DMS53 treated with DMSO at 0.1 percent for 48 hours (cell line): ENCODE results near the gene CSRP1.
"Not testable (repeated sequence)": the region's sequence is repeated elsewhere in the genome, so short reads cannot be mapped to it uniquely, and the experiment has no call there.

Source experiments
- DNase-seq: peaks from one replicate; lab custom pipeline; 2025; ENCODE audit not compliant: unreplicated experiment; lab: John Stamatoyannopoulos, UW

CSRP1 gene

DNA sequence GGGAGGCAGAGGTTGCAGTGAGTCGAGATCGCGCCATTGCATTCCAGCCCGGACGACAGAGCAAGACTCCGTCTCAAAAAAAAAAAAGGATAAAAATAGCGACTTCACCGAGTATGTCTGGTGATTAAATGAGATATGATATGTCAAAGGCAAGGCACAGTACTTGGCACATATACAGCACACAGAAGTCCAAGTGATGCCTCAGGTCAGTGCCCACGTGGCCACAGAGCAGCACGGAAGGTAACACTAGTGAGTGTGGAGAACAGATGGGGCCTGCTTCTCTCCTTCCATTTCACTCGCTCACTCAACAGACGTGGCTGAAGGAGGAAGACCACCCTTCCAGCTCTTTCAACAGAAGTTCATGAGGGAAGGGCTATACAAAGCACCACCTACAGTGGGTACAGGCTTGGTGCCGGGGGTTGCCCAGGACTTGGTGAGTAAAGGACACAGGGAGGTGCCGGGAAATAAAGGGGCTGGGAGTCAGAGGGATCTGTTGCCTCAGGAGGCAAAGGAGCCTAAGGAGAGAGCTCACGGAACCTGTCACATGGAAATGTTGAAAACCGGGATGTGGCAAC lies 8.9 kb downstream of the CSRP1 start:
- DNase-seq = no peak

DNA sequence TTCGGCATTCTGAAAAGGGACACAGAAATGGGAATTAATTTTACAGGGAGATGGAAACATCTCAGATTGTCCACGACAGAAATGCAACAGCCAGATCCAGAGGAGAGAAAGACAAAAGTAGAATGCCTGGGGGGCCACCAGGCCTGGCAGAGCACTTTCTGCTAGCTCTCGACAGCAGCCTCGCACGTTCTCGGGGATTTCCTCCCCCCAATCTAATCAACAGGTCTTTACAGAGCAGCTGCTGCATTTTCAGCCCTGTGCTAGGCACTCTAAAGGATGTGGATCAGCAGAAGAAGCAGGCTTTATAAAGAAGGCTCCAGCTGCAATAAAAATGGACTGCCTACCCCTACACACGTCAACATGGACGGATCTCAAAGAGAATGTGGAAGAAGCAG lies 10.6 kb downstream of the CSRP1 start:
- DNase-seq = no peak

DNA sequence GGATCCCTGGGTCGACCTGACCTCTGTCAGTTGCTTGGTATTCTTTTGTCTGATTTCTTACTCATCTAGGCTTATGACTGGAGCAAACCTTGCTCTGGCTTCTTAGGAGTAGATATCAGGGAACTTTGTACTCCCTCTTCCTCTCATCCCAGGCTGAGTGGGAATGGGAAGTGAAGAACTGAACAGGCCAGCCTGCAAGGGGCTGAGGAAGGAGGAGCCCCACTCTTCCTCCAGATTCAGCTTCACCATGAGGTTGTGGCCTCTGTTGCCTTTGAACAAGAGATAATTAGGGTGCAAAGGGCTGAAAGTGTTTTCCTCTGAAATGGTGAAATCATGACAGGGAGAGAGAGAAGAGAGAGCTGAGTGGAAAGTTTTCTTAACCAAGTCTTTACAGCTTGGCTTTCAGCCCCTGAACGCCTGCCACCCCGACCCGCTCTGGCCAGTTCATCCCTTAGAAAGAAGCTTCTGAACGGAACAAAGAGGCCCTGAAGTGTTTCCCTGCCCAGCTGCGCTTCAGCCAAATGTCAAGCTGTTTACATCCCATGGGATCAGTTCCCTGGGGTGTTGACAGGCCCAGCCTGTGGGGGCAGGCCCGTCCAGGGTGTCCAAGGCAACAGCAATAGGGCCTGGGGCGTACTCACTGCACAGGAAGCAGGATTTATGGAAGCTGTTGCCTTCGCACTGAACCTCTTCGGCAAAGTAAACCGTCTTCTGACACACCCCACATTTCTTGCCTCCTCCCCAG lies 11.2 kb downstream of the CSRP1 start:
- no peak for DNase-seq

DNA sequence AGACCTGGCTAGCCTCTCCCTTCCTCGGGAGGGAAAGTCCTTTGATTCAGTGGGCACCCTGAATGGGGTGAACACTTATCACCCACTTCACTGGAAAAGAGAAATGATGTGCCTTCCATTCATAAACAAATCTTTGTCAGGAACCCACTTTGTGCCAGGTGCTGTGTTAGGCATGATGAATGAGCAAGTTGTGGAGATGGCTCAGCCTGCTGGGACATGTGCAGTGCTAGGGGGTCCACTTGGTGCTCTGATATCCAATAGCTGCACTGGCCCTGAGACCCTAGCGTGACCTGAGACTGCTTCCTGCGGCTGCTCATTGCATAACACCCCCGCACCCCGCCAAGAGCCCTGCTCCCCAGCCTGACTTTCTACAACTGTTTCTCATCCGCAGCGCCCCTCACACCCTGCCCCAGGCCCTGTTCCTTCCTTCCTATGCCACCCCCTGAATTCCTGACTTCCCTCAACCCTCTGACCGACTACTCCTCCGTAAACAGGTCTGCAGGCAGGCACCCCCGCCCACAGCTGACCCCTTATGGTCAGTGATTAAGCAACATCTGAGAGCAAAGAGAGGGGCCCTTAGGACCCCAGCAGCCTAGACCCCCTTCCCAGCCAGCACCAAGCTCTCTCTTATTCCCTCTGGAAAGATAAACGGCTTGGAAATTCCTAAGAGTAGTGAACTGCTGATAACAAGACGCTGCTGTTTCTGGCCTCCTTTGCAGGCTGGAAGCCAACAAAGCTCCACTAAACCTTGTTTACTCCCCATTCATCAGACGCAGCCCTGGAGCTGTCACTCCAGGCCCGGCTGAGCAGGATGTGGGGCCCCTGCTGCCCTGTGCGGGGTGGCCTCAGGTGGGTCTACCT lies 12.9 kb downstream of the CSRP1 start:
- DNase-seq = no peak

DNA sequence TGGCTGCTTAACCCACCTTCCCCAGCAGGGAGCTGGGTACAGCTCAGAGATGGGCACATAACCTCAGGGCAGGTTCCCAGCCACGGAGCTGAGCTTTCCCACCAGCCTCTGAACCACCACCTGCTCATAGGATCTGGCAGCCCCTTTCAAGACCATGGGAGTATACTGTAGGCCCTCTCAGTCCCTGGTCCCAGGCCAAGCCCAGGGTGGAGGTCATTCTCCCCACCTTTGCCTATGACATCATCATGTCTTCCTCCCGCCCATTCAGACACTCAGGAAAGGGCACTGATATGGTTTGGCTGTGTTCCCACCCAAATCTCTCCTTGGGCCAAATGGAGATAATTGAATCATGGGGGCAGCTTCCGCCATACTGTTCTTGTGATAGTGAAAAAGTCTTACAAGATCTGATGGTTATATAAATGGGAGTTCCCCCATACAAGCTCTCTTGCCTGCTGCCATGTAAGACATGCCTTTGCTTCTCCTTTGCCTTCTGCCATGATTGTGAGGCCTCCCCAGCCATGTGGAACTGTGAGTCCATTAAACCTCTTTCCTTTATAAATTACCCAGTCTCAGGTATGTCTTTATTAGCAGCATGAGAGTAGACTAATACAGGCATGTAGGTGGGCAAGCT lies 13.8 kb downstream of the CSRP1 start:
- not testable (repeated sequence) for DNase-seq

DNA sequence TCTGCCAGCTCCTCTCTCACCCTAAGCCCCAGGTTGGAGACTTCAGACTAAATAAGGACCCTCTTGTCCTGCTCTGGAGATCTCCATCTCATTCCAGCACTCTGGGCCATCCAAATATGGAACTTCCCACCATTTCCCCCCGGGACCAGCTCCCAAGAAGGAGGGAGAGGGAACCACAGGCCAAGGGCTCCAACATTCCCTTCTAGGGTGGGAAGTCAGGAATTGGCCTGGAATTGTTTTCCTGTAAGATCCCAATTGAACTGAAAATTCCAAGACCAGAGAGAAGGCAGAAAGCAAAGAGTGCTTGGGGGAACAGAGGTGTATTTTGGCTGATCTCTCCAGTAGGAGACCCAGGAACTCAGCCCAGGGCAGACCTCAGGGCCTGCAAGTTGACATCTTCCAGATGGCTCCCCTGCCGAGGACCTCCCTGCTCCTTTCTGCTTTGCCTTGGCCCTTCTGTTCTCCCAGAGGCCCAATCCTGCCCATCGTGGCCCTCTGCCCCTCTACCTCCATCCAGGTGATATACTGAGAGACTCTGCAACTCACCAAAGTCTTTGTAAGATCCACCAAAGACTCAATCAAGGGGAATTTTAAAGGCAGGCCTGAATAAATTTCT lies 14.9 kb downstream of the CSRP1 start:
- no peak for DNase-seq

DNA sequence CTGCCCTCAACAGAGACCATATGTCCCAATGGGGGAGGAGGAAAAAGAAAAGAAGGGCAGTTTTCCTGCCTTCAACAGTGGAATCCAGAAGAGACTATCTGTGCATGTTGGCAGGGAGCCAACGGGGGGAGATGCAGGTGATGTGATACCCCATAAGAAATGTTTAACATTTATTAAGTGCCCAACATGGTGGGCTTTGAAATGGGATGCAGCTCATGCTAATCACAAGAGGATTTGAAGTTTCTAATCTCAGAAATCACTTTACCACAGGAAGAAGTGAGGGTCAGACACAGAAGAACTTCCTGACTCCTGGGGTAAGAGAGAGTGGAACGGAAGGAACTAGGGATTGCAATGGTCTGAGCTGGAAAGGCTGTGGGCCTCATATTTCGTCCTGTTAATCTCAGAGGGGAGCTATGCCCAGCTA lies 16.2 kb downstream of the CSRP1 start:
- DNase-seq = no peak

DNA sequence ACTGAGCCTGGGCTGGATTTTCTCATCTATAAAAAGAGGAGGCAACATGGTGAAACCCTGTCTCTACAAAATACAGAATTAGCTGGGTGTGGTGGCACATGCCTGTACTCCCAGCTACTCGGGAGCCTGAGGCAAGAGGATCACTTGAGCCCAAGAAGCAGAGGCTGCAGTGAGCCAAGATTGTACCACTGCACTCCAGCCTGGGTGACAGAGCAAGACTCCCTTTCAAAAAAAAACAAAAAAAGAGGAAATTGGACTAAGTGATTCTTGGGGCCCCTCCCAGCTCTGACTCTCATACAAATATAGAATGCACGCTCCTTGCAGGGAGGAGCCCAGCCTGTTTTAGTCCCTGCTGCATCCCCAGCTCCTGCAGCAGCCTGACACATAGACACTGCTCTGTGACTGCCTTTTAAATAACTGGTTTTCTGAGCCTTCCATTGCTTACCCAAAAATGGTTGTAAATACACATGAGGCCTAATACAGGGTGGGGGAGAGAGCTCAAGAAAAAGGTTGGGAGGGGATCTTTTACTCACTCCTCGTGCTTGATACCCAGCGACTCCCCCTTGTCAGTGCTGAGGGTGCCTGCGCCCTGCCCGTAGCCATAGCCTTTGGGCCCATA lies 17.2 kb downstream of the CSRP1 start:
- no peak for DNase-seq

DNA sequence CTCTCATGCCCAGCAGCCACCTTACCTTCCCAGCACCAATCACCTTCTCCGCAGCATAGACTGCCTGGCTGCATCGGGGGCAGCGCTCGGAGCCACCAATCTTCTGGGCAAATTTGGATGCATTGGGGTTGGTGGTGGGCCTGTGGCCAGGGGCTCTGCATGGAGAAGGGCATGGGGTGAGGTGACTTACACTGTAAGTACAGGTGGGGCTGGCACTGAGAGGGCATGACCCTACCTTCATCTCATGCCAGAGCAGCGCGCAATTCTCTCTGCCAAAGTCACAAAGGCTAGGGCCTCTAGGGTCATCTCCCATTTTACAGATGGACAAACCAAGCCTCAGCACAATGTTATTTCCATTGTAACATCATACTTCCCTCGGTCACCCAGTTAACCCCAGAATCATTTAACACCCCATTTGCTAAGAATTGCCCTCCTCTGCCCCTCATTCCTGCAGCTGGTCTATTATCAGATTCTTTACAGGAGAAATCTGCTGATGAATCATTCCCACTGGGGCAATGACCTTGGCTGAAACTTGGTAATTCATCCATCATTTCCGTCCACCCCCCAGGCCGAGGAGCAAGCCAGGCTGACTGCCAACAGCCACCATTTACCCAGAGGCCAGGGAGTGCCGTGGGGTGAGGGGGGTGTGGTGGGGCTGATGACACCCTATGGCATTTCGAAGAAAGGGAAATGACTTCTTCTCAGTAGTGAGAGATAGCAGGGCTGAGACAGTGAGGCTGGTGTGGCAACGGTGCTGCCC lies 17.9 kb downstream of the CSRP1 start:
- no peak for DNase-seq

DNA sequence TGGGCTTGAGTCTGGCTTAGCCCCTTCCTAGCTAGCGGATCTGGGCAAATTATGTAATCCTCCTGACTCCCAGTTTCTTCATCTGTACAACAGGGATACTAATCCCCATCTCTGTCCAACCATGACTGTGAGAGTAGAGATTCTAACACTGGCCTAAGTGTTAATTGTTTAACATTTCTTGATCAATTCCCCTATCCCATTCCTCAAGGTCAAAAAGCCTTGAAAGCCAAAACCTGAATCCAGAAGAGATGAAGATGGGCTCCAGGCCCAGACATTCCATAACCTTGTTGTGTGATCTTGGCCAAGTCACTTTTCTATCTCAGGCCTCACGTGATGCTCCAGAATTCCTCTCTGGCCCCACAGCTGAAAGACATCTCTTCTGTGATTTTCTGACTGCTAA lies 19.2 kb downstream of the CSRP1 start:
- no peak for DNase-seq

DNA sequence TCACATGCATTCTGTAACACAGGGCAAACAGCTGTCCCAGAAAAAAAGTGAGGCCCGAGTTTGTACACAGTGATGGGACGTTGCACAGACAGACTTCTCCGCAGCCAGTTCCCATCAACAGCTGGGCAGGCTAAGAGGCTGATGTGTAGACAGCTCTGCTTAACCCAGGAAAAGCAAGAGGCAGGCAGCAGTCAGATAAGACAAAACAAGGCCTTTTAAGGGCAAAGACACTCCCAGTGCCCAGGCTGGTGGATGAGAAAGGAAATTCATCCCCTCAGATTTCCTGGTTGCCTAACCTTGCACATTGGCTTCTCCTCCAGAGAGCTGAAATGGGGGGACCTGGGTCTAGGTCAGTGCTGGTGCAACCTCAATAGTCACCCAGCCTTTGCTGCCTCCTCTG lies 20.7 kb downstream of the CSRP1 start:
- DNase-seq = no peak

DNA sequence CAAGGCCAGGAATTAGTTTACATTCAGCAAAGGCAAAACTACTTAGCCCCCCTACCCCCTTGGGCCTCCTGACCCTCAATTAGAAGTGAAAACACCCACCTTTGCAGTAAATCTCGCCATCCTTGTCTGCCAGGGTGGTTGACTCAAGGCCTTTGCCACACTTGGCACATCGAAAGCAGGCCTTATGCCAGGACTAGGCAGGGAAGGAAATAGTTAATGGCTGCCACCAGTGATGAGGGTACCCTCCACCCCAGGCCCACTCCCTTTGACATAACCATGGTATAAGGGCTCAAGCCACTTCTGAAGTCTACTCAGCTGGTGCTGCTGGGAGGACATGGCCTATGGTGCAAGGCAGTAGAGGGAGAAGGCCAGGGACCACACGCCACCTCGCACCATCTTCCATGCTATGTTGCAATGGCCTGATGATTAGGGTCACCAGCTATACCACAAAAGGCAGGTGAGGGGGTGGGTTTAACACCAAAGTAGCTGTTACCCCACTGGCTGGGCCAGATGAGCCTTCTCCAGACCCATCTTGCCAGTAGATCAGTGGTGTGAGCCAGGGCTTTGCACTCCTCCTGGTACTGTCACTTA lies 21.6 kb downstream of the CSRP1 start:
- no peak for DNase-seq

DNA sequence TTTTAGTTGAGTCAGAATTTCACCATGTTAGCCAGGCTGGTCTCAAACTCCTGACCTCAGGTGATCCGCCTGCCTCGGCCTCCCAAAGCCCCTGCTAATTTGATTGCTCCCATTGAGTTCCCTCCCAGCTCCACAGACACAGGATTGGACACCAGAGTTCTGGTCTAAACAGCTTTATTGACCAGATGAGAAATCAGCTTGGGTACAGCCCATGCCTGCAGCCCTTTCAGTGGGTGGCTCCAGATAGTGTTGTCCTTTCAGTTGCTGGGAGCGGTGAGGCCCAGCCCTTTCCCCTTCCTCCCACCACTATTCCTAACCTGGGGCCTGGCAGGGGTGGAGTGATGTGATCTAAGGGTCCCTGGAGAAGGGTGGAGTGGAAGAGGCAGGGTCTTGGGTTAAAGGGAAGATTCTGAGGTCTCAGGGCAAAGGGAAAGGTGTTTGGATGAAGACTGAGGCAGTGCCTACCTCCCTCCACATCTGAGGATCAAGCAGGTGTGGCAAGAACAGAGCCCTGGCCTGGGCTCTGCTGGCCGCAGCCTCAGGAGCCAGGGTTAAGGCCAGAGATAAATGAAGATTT lies 23.5 kb downstream of the CSRP1 start:
- no peak for DNase-seq

DNA sequence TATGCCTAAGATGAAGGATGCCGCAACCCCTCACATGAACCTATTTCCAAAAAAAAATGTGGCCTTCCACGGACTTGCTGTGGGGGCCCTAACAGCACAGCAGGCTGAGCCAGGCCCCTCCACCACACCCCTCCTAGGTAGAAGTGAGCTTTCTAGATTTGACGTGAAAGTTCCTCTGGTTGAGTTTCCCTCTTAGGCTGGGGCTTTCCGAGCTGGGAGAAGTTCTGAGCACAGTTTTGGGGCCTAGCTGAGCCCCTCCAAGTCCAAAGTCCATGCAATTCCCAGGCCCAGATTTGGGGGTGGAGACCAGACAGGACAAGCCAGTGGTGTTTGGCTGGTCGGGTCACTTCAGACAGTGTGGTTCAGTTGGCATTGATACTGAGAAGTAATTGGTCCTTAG lies 24.2 kb downstream of the CSRP1 start:
- no peak for DNase-seq

DNA sequence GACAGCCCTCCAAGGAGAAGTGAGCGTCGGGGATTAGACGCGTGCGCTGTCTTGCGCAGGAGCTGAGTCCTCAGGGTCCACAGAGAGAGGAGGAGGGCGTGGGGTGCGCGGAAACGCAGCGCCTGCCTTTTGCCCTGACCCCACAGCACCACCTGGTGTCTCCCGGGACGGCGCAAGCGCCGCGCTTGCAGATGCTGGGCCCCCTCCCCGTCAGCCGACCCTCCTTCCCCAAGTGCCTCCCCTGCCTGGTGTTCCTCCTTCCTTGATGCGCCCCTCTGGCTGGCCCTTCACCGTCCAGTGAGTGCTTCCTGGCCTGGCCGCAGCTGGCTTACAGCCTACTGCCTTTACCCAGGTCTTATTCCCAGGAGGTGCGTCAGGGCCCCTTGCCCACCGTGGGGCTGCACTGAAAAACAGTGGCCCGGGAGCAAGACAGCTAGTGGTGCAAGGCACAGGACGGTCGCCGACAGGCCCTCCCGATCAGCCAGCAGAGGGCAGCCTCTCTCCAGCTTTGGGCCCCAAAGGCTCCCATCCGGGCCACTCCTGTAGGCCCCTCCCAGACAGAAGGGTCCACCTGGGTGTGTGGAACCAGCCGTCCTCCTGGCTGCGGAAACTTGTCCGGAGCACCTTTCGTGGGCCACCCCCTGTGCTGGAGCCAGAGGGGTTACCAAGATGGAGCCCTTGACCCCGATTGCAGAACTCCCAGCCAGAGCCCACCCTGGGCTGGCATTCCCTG lies 25.0 kb downstream of the CSRP1 start:
- peak; percentile 91 for DNase-seq

DNA sequence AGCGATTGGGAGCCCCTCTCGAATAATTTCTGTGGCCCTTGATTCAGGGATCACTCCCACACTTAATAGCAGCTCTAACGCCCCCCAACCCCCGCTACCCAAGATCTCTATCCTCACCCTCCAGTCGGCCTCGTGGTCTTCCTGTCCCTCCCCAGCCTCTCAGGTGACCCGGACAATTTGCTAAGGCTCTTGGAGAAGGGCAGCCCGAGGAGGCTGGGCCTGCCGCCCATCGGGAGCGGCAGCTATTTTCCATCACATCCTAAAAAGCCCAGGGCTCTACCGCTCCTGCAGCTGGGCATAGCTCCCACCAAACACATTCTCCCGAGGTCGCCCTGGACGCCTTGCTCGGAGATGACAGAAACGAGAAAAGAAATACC lies 25.9 kb downstream of the CSRP1 start:
- DNase-seq = no peak

DNA sequence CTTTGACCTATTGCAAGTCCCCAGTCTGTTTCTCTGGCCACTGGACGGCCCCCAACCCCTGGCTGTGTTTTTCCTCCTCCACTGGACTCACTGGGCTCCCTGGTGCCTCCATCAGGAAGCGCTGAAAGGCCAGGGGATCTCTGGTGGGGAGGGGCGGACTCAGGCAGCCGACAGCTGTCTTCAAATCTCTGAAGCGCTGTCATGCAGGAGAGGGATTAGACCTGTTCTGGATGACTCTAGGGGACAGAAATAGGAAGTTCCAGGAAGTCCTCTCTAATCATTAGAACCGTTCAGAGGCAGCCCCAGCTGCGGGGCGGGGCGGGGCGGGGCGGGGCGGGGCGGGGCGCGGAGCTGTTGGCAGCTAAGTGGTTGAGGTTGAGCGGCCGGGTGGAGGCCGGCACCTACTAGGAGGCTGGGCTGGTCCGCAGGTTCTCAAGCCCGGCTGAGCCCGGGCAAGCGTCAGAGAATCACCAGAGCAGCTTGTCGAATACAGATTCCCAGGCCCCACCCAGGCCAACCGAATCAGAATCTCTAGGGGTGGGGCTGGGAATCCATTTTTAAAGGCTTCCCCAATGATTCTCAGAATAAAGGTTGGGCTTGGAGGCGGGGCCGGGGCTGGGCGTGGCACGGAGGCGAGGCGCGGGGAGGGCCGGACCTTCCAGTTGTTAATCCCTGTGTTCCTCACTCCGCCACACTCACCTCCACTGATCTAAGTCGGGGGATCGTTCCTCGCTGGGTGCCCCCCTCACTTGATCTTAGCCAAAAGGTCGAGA lies 26.5 kb downstream of the CSRP1 start:
- DNase-seq = peak; percentile 99

DNA sequence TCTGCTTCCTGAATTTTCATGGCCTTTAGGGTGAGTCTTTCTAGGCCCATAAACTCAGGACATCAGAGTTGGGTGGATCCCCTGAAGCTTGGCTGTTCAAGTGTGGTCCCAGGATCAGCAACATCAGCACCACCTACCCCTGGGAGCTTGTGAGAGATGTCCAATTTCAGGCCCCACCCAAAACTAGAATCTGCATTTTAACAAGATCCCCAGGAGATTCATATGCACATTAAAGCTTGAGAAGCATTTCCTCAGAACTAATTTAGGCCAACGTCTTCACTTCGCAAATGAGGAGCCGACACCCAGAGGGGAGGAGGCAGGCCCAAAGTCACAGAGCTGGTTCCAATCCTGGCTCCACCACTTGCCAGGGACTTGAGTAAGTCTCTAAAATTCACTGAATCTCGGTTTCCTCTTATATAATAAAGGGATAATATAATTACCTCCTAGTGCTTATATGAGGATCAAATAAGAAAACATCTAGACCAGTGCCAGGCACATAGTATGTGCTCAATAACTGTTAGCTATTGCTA lies 27.7 kb downstream of the CSRP1 start:
- no peak for DNase-seq
